ENCODE data around the gene EPM2AIP1. TPM values are rescaled to one million over a fixed set of nuclear protein-coding genes. Genes with fewer than 3 reads are reported as not detected.

The EPM2AIP1 gene
- total and polyA plus RNA-seq, 2 experiments from 2014 or later, result 30.7 to 34.8 TPM

GRCh38 chr3:36981006-36981405, 11.9 kb downstream of the EPM2AIP1 start:
- no peaks in the 10 kb centered on the region for H3K4me1 ChIP-seq (ENCODE audit: low read depth)
- no peak for DNase-seq (ENCODE audit: low read depth in 1 of 2, low spot score in 1 of 2)
- peaks cover 23% of the 10 kb centered on the region for H3K36me3 ChIP-seq
- no peaks in the 10 kb centered on the region for H3K9me3 ChIP-seq (ENCODE audit: low read depth)
- no peak overlapping the region for H3K4me3 ChIP-seq
- no peak overlapping the region for H3K27ac ChIP-seq
- TF ChIP-seq, protein P1, sequence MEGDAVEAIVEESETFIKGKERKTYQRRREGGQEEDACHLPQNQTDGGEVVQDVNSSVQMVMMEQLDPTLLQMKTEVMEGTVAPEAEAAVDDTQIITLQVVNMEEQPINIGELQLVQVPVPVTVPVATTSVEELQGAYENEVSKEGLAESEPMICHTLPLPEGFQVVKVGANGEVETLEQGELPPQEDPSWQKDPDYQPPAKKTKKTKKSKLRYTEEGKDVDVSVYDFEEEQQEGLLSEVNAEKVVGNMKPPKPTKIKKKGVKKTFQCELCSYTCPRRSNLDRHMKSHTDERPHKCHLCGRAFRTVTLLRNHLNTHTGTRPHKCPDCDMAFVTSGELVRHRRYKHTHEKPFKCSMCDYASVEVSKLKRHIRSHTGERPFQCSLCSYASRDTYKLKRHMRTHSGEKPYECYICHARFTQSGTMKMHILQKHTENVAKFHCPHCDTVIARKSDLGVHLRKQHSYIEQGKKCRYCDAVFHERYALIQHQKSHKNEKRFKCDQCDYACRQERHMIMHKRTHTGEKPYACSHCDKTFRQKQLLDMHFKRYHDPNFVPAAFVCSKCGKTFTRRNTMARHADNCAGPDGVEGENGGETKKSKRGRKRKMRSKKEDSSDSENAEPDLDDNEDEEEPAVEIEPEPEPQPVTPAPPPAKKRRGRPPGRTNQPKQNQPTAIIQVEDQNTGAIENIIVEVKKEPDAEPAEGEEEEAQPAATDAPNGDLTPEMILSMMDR (IDR thresholded peaks at IDR 0.05; ENCODE audit: low read depth, low read length), result no peak
- H3K27me3 ChIP-seq, result no peaks in the 10 kb centered on the region

GRCh38 chr3:36973139-36973538, 19.8 kb downstream of the EPM2AIP1 start:
- peaks cover 30% of the 10 kb centered on the region for H3K4me1 ChIP-seq (ENCODE audit: low read depth)
- H3K36me3 ChIP-seq, result no peaks in the 10 kb centered on the region
- H3K27ac ChIP-seq, result no peak overlapping the region
- H3K9me3 ChIP-seq (ENCODE audit: low read depth), result no peaks in the 10 kb centered on the region
- TF ChIP-seq, protein P1 (IDR thresholded peaks at IDR 0.05; ENCODE audit: low read depth, low read length), result no peak
- no peak overlapping the region for H3K4me3 ChIP-seq
- H3K27me3 ChIP-seq, result no peaks in the 10 kb centered on the region
- DNase-seq (ENCODE audit: low read depth in 1 of 2, low spot score in 1 of 2), result no peak

- H3K4me1 ChIP-seq (ENCODE audit: low read depth), result peaks cover 30% of the 10 kb centered on the region
- no peaks in the 10 kb centered on the region for H3K27me3 ChIP-seq
- H3K36me3 ChIP-seq, result no peaks in the 10 kb centered on the region
- no peak for DNase-seq (ENCODE audit: low read depth in 1 of 2, low spot score in 1 of 2)
- TF ChIP-seq, protein P1 (IDR thresholded peaks at IDR 0.05; ENCODE audit: low read depth, low read length), result no peak
- no peak overlapping the region for H3K4me3 ChIP-seq
- no peak overlapping the region for H3K27ac ChIP-seq
- H3K9me3 ChIP-seq (ENCODE audit: low read depth), result no peaks in the 10 kb centered on the region
Observed at GRCh38 chr3:36972163-36972562, 20.8 kb downstream of the EPM2AIP1 start.

DNA sequence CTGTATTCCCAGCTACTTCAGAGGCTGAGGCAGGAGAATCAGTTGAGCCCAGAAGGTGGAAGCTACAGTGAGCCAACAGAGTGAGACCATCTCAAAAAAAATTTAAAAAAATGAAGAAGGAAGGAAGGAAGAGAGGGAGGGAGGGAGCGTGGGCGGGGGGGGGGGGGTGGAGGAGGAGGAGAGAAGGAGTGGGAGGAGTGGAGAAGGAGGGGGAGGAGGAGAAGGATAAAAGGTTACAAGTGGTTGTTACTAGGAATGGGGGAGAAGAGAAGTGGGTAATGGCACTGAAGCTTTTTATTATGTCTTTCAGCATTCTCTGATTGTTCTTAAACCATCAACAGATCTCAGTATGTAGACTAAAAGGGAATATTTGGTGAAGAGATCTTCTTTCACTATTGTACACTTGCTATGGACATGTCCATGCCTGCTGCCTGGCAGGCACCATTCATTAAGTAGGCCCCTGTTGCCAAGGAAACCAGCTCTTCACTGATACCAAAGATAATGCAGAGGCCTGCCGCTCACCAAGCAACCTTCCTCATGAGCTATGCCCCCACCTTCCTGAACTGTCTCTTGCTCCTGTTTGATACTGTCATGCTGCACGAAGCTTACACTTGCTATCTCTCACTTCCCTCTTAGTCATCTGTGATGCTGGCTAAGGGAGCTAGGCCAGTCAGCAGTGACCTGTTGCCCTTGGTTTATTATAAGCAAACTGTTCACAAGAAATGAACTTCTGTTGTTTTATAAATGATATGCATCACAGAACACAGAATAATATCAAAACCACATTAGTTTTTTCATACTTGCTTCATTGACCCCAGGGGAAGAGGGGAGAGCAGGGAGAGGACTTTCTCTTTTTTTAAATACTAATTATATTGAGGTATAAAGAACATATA, 23.1 kb downstream of the EPM2AIP1 start:
- Histone ChIP-seq H3K36me3 (no peaks in the 10 kb centered on the region), H3K27me3 (no peaks in the 10 kb centered on the region), H3K27ac (peak overlapping the region; percentile 91), H3K4me1 (ENCODE audit: low read depth) (peaks cover 30% of the 10 kb centered on the region), H3K4me3 (no peak overlapping the region), H3K9me3 (ENCODE audit: low read depth) (no peaks in the 10 kb centered on the region)
- TF ChIP-seq, protein P1 (IDR thresholded peaks at IDR 0.05; ENCODE audit: low read depth, low read length), result no peak
- DNase-seq (ENCODE audit: low read depth in 1 of 2, low spot score in 1 of 2), result peak; percentile 46 to 91

DNA sequence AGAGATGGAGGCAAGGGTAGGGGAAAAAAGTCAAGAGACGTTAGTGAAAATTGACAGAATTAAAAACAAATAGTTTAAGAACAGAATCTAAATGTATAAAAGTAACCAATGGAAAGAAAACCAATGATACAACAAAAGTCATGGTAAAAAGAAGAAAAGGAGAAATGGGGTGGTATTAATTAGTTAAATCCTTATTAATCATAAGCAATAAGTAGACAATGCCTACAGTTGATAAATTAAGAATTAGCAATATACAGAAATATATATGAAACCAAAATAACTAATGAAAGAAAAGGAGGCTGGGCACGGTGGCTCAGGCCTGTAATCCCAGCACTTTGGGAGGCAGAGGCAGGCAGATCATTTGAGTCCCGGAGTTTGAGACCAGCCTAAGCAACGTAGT, 23.8 kb downstream of the EPM2AIP1 start:
- Histone ChIP-seq H3K27me3 (no peaks in the 10 kb centered on the region), H3K4me1 (ENCODE audit: low read depth) (peaks cover 30% of the 10 kb centered on the region), H3K9me3 (ENCODE audit: low read depth) (no peaks in the 10 kb centered on the region), H3K27ac (peak overlapping the region; percentile 91), H3K4me3 (no peak overlapping the region), H3K36me3 (no peaks in the 10 kb centered on the region)
- no peak for DNase-seq (ENCODE audit: low read depth in 1 of 2, low spot score in 1 of 2)
- TF ChIP-seq, protein P1 (IDR thresholded peaks at IDR 0.05; ENCODE audit: low read depth, low read length), result no peak
